Natural killer cell (primary cell): Measurements from ENCODE around the gene FAM3B. TPM values are rescaled to one million over a fixed set of nuclear protein-coding genes. Genes with fewer than 3 reads are reported as not detected.
"Not testable (repeated sequence)": the region's sequence is repeated elsewhere in the genome, so short reads cannot be mapped to it uniquely, and the experiment has no call there.

ENCODE experiments used
- ATAC-seq, 3 donors: fragments of 150-1000 bp in 2 of 3; fragments of 200-7000 bp in 1 of 3; cut with Tn5 transposase; 1 replicate in 1 of 3; 2 replicates in 2 of 3; pipeline ENCODE4 v1.10.0; 2021; ENCODE audit warnings: mild to moderate bottlenecking in 2 of 3, moderate library complexity in 2 of 3
- DNase-seq, 2 donors: peaks; one replicate each; pipeline versions ENCODE4 v3.0.0 to v3.0.0-alpha.2; 2013 to 2021; ENCODE audit warnings: mixed read lengths in 1 of 2
- H3K27ac ChIP-seq: one replicate; pipeline ENCODE4 v1.5.1; 2013; ENCODE audit warnings: mild to moderate bottlenecking, low read length
- H3K27me3 ChIP-seq: one replicate; pipeline ENCODE4 v1.6.1; 2013; ENCODE audit warnings: low read length; ENCODE audit not compliant: control insufficient read depth, insufficient read depth
- H3K36me3 ChIP-seq: one replicate; pipeline ENCODE4 v1.6.1; 2013; ENCODE audit warnings: low read length; ENCODE audit not compliant: control insufficient read depth, insufficient read depth
- H3K4me1 ChIP-seq: one replicate; pipeline ENCODE4 v1.6.1; 2013; ENCODE audit warnings: low read length; ENCODE audit not compliant: control insufficient read depth, insufficient read depth
- H3K4me3 ChIP-seq: one replicate; pipeline ENCODE4 v1.5.1; 2013; ENCODE audit warnings: low read length
- H3K9me3 ChIP-seq: one replicate; pipeline ENCODE4 v1.6.1; 2013; ENCODE audit warnings: low read length; ENCODE audit not compliant: control insufficient read depth, insufficient read depth
- H3K27ac Mint-ChIP-seq, 2 donors: one replicate each; pipeline ENCODE4 v1.8.0; 2022; ENCODE audit warnings: mild to moderate bottlenecking in 2 of 2, mixed read lengths in 2 of 2, moderate library complexity in 1 of 2
- H3K27me3 Mint-ChIP-seq, 2 donors: one replicate each; pipeline ENCODE4 v1.8.0; 2022; ENCODE audit warnings: low read depth in 2 of 2, mixed read lengths in 2 of 2
- H3K36me3 Mint-ChIP-seq: one replicate; pipeline ENCODE4 v1.8.0; 2022; ENCODE audit warnings: mixed read lengths
- H3K4me1 Mint-ChIP-seq, 2 donors: one replicate each; pipeline ENCODE4 v1.8.0; 2022; ENCODE audit warnings: mixed read lengths in 2 of 2
- H3K4me3 Mint-ChIP-seq: one replicate; pipeline ENCODE4 v1.8.0; 2022; ENCODE audit warnings: mild to moderate bottlenecking, moderate library complexity, mixed read lengths
- H3K9me3 Mint-ChIP-seq, 2 donors: one replicate each; pipeline ENCODE4 v1.8.0; 2022; ENCODE audit warnings: mixed read lengths in 2 of 2
- WGBS: methylation state at CpG from one replicate; pipeline ENCODE4 v1.1.7; 2013; ENCODE audit warnings: missing lambda C conversion rate; ENCODE audit not compliant: insufficient coverage; 5-methylcytosine and 5-hydroxymethylcytosine counted together
- intact Hi-C: fragments of 100-400 bp; cut with micrococcal nuclease; formaldehyde crosslinking; loops from one replicate; pipeline ENCODE4 v1.14.2; 2022
- total RNA-seq, 4 donors: library from RNA; stranded (reverse); fragments of 120-200 nt in 1 of 4; gene quantifications; one replicate each; pipeline versions ENCODE4 v1.2.3 to v1.2.4, GENCODE V29; 2013 to 2022
- TF ChIP-seq, protein P1 (sequence below): fragments of 200-600 bp; IDR thresholded peaks from one replicate; pipeline ENCODE4 v1.8.0; 2022; ENCODE audit warnings: antibody characterized with exemption

Gene FAM3B
- total RNA-seq, 3 donors from 2014 or later (not counting 1 experiment from before 2014, with no cell fraction given) = 0.48 TPM; not detected in 2

DNA sequence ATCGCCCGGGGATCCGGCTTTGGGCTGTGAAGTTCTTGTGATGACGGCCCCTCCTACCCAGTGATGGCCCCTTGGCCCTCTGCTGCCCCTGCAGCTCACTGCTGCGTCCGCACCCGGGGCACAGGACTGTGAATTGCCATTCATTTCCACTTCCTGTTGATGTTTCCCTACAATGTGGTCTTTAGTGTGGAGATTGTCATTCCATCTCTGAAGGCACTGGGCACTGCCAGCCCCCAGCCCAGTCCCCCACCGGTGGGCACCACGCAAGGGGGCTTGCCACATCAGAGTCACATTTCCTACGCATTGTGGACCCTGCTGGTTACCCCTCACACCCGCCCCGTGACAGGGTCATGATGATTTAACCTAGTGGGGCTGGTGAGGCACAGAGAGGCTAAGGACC lies 42.7 kb downstream of the FAM3B start:
- Histone ChIP-seq H3K27me3 (no peaks in the 10 kb centered on the region), H3K4me1 (peaks cover 33% of the 10 kb centered on the region), H3K9me3 (no peaks in the 10 kb centered on the region), H3K36me3 (no peaks in the 10 kb centered on the region), H3K27ac (no peak overlapping the region), H3K4me3 (no peak overlapping the region)
- no peak for ATAC-seq
- Mint-ChIP-seq H3K4me1 (peaks cover 22 to 28% of the 10 kb centered on the region in 2 donors), H3K27me3 (peaks cover 0 to 2% of the 10 kb centered on the region in 2 donors), H3K9me3 (no peaks in the 10 kb centered on the region), H3K27ac (no peak overlapping the region), H3K4me3 (no peak overlapping the region), H3K36me3 (no peaks in the 10 kb centered on the region)
- TF ChIP-seq, protein P1, sequence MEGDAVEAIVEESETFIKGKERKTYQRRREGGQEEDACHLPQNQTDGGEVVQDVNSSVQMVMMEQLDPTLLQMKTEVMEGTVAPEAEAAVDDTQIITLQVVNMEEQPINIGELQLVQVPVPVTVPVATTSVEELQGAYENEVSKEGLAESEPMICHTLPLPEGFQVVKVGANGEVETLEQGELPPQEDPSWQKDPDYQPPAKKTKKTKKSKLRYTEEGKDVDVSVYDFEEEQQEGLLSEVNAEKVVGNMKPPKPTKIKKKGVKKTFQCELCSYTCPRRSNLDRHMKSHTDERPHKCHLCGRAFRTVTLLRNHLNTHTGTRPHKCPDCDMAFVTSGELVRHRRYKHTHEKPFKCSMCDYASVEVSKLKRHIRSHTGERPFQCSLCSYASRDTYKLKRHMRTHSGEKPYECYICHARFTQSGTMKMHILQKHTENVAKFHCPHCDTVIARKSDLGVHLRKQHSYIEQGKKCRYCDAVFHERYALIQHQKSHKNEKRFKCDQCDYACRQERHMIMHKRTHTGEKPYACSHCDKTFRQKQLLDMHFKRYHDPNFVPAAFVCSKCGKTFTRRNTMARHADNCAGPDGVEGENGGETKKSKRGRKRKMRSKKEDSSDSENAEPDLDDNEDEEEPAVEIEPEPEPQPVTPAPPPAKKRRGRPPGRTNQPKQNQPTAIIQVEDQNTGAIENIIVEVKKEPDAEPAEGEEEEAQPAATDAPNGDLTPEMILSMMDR = no peak
- 93% methylated on average over 12 of the region's 12 CpGs for WGBS
- intact Hi-C loops = no loop called here
- DNase-seq = no peak

DNA sequence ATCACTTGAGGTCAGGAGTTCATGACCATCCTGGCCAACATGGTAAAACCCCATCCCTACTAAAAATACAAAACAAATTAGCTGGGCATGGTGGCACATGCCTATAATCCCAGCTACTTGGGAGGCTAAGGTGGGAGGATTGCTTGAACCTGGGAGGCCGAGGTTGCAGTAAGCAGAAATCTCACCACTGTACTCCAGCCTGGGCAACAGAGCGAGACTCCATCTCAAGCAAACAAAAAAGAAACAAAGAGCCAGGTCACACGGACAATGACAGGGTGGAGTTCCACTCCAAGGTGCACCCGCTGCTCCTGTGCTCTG lies 43.1 kb downstream of the FAM3B start:
- ATAC-seq, DNase-seq, H3K4me3 ChIP-seq, H3K36me3 Mint-ChIP-seq, H3K27ac Mint-ChIP-seq, H3K27ac ChIP-seq, H3K9me3 ChIP-seq, H3K9me3 Mint-ChIP-seq, H3K36me3 ChIP-seq, intact Hi-C loops, H3K27me3 ChIP-seq, H3K27me3 Mint-ChIP-seq: not testable (repeated sequence)
- 91% methylated on average over 4 of the region's 4 CpGs for WGBS
- H3K4me3 Mint-ChIP-seq = peak overlapping the region; percentile 17
- peaks cover 22 to 28% of the 10 kb centered on the region in 2 donors for H3K4me1 Mint-ChIP-seq
- H3K4me1 ChIP-seq = peaks cover 37% of the 10 kb centered on the region

DNA sequence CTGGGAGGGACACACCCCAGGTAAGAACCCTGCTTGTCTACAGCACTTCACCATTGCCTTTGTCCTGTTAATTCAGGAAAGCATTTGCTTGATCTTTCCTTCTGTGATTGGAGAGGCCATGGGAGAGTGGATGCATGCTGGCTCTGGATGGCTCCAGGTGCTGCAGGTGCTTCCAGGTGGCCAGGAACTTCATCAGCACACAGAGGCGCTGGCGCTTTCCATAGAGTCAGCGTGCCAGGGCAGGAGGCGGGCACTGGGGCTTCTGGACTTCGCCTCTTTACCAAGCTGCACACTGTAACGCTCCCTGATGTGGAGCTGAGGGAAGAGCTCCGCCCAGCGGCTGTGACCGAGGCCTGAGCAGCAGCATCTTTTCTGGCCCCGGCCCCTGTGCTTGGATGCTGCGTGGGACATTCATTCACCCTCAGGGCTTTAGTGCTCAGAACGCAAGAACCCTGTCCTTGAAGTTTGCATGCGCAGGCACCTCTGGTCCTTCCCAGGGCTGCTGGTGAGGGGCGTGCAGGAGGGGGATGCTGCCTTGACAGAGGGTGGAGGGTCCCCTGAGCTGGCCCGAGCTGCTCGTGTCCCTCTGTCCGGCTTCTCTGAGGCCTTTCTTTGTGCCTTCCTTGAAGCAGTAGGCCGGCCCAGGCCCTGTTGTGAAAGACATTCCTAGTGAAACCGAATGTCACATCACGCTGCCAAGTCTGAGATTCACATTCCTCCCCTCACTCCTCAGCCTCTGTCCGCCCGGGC lies 43.6 kb downstream of the FAM3B start:
- Mint-ChIP-seq H3K36me3 (no peaks in the 10 kb centered on the region), H3K27ac (peak overlapping the region; percentile 78 to 93), H3K4me1 (peaks cover 22 to 33% of the 10 kb centered on the region in 2 donors), H3K27me3 (peaks cover 0 to 2% of the 10 kb centered on the region in 2 donors), H3K9me3 (no peaks in the 10 kb centered on the region), H3K4me3 (peak overlapping the region; percentile 38)
- intact Hi-C loops = no loop called here
- Histone ChIP-seq H3K4me3 (no peak overlapping the region), H3K9me3 (no peaks in the 10 kb centered on the region), H3K27me3 (no peaks in the 10 kb centered on the region), H3K36me3 (no peaks in the 10 kb centered on the region), H3K4me1 (peaks cover 37% of the 10 kb centered on the region), H3K27ac (no peak overlapping the region)
- TF ChIP-seq, protein P1 = no peak
- 97% methylated on average over 20 of the region's 22 CpGs for WGBS
- DNase-seq = no peak
- no peak for ATAC-seq

DNA sequence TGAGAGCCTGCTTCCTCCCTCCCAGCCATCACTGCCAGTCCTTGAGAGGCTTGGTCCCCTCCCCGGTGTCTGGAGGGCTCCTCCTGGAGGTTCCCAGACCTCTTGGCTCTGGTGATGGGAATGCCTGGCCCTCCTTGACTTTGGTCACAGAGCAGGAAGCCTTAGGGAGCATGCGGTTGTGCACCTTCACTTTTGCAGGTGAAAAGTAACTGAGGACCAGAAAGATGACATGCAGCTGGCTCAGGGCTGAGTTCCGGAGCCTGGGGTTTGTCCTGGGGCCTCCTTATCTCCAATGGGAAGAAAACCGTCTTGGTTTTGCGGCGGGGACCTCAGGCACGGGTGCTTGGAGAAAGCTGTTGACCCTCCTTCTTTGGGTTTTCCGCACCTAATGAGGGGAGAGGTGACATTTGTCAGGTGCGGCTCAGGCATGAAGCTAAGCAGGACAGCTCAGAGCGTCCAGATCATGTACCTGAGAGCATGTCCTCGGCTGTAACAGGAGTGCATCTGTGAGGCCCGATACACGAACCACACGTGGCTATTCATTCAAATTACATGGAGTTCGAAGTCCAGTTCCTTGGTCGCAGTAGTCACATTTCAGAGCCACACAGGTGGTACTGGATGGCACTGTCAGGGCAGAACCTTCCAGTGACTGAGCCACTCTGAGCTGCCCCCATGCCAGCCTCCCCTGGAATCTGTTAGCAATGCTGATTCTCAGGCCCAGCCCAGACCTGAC lies 44.6 kb downstream of the FAM3B start:
- peak overlapping the region; percentile 64 for H3K4me3 ChIP-seq
- H3K27me3 ChIP-seq = no peaks in the 10 kb centered on the region
- no peaks in the 10 kb centered on the region for H3K36me3 ChIP-seq
- Mint-ChIP-seq H3K27ac (peak overlapping the region; percentile 93 to 95), H3K36me3 (no peaks in the 10 kb centered on the region), H3K4me1 (peaks cover 22 to 34% of the 10 kb centered on the region in 2 donors), H3K9me3 (no peaks in the 10 kb centered on the region), H3K4me3 (peak overlapping the region; percentile 93), H3K27me3 (no peaks in the 10 kb centered on the region)
- H3K27ac ChIP-seq = peak overlapping the region; percentile 96
- TF ChIP-seq, protein P1 = no peak
- WGBS = 93% methylated on average over 16 of the region's 16 CpGs
- H3K4me1 ChIP-seq = peaks cover 39% of the 10 kb centered on the region
- H3K9me3 ChIP-seq = no peaks in the 10 kb centered on the region
- no peak for DNase-seq
- no peak for ATAC-seq
- intact Hi-C loops = no loop called here
